Inflammatory macrophage (primary cell): Measurements from ENCODE around the gene SERAC1.
"Not testable (repeated sequence)": the region's sequence is repeated elsewhere in the genome, so short reads cannot be mapped to it uniquely, and the experiment has no call there.

Experiments used
- DNase-seq, 2 donors: peaks; one replicate each; pipeline ENCODE4 v3.0.0-alpha.2; 2020 to 2022
- total RNA-seq, 18 experiments: gene quantifications; one replicate each; lab custom pipeline; 2026; ENCODE audit warnings: mixed read lengths in 6 of 18, inconsistent platforms in 2 of 18; lab: John Stamatoyannopoulos, UW

Gene SERAC1
- 4.4 to 25.0 (median 20.7) reads per million in 18 experiments for total RNA-seq

DNA sequence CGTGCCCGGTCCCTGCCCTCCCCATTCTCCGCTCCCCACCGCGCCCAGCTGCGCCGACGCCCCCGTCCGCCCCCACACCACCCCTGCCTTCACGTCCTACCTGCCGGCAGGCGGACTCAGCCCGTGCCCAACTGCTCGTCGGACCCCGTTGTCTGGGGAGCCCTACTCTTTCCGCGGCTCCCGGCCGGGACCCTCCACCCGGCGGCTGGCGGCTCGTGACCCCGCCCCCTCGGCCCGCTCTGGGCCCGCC is at the start of gene SERAC1:
Gene SERAC1 (minus strand): TSS at position 223 of the 250 bp plus-strand sequence. CDS start 9,899 bp downstream, outside the sequence.
- no peak for DNase-seq

DNA sequence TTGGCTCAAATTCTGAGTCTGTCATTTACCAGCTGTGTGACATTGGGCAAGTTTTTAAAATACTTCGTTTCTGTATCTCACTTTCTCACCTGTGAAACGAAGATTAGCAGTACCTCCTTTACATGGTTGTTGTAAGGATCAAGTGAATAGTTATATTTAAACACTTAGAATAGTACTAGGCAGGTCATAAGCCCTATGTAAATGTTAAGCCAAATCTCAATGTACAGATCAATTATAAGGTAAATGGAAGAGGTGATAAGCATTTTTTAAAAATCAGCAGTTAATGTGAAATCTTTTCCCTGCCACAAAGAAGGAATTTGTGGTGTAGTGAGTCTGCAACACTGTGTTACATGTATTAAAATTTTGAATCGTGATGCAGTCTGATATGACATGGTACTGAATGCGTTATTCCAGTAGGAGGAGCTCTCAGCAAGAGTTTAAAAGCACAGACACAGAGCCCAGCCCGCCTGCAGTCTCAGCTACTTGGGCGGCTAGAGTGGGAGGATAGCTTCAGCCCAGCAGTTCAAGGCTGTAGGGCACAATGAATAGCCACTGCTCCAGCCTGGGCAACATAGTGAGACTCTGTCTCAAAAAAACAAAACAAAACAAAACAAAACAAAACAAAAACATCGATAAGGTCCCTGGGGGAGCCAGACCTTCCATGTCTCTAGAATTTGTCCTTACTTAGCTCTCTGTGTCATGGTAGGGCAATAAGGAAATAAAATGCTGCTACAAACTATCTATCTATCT is 46.0 kb upstream of the SERAC1 start:
- DNase-seq, result peak; percentile 83 to 91

DNA sequence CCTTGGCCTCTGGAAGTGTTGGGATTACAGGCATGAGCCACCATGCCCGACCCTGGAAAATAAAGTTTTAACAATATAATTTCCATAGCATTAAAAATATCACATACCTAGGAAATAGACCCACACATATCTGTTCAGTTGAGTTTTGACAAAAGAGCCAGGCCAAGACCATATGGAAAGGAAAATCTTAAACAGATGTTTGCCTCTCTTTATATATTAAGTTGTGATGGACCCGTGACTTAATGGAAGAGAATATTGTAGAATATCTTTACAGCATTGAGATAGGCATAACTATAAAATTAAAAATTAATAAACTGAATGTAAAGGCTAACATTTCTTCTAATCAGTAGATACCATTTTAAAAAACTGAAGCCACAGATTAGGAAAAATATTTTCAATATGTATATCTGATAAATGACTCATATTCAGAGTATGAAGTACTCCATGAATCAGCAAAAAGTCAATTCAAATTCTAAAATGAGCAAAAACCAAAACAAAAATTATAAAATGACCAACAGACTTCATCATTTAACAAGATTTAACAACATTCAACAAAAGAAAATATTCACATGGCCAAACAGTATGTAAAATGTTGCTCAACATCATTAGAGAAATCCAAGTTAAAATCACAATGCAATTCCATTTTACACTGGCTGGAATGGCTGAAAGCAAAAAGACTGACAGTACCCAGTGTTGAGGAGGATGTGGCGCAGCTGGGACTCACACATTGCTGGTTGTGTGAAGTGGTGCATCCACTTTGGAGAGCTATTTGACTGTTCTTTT is 43.4 kb upstream of the SERAC1 start:
- DNase-seq, result no peak

DNA sequence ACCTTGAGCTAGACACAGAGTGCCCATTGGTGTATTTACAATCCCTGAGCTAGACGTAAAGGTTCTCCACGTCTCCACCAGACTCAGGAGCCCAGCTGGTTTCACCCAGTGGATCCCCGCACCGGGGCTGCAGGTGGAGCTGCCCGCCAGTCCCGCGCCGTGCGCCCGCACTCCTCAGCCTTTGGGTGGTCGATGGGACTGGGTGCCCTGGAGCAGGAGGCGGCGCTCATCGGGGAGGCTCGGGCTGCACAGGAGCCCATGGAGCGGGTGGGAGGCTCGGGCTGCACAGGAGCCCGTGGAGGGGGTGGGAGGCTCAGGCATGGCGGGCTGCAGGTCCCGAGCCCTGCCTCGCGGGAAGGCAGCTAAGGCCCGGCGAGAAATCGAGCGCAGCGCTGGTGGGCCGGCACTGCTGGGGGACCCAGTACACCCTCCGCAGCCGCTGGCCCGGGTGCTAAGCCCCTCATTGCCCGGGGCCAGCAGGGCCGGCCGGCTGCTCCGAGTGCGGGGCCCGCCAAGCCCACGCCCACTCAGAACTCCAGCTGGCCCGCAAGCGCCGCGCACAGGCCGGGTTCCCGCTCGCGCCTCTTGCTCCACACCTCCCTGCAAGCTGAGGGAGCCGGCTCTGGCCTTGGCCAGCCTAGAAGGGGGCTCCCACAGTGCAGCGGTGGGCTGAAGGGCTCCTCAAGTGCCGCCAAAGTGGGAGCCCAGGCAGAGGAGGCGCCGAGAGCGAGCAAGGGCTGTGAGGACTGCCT is 41.7 kb upstream of the SERAC1 start:
- DNase-seq, result not testable (repeated sequence)

DNA sequence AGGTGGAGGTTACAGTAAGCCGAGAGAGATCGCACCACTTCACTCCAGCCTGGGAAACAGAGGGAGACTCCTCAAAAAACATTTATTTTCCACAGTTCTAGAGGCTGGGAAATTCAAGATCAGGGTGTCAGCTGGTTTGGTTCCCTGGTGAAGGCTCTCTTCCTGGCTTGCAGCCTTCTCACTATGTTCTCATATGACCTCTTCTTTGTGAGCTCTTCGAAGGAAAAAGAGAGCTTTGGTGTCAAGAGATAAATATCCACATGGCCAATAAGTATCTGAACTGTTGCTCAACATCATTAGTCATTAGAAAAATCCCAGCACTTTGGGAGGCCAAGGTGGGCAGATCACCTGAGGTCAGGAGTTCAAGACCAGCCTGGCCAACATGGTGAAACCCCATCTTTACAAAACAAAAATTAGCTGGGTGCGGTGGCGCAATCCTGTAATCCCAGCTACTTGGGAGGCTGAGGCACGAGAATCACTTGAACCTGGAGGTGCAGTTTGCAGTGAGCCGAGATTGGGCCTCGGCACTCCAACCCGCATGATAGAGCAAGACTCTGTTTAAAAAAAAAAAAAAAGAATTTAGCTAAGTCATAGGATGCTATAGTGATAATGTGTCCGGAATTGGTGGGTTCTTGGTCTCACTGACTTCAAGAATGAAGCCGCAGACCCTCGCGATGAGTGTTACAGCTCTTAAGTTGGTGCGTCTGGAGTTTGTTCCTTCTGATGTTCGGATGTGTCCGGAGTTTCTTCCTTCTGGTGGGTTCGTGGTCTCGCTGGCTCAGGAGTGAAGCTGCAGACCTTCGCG is 40.4 kb upstream of the SERAC1 start:
- not testable (repeated sequence) for DNase-seq

DNA sequence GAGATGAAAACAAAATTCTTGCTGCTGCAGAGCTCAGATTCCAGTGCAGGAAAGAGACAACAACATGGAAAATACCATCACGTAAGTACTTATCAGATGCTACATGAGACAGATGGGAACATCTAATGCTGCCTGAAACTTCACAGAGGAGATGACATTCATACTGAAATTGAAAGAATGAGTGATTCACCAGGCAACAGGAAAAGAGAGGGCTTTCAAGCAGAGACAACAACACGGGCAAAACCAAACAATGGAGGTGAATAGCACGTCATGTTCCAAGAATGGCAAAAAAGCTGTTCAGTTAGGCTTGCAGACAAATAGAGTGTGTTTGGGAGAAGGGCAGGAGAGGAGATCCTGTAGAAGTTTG is 39.3 kb upstream of the SERAC1 start:
- no peak for DNase-seq

DNA sequence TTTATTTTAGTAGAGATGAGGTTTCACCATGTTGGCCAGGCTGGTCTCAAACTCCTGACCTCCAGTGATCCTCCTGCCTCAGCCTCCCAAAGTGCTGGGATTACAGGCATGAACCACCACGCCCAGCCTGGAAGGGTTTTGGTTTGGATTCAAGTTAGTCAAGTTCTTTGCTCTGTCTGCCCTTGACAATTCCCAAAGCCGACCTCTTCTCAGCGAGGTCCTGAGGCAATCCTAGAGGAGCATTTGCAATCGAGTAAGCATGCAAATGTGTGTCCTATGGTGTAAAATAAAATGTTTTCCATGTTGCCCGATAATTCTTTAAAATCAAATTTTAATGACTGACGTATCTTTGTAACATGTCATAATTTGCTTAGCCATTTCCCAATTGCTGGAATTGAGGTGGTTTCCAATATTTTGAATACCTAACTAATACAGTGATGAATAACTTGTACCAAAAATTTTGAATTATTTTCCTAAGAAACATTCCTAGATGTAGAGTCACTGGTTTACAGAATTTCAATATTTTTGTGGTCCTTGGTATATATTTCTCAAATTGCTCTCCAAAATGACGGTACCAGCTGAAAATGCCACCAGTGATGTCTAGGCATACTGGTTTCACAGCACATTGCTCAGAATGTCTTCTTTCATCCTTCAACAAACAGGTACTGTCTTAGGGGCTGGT is 38.8 kb upstream of the SERAC1 start:
- DNase-seq, result no peak

DNA sequence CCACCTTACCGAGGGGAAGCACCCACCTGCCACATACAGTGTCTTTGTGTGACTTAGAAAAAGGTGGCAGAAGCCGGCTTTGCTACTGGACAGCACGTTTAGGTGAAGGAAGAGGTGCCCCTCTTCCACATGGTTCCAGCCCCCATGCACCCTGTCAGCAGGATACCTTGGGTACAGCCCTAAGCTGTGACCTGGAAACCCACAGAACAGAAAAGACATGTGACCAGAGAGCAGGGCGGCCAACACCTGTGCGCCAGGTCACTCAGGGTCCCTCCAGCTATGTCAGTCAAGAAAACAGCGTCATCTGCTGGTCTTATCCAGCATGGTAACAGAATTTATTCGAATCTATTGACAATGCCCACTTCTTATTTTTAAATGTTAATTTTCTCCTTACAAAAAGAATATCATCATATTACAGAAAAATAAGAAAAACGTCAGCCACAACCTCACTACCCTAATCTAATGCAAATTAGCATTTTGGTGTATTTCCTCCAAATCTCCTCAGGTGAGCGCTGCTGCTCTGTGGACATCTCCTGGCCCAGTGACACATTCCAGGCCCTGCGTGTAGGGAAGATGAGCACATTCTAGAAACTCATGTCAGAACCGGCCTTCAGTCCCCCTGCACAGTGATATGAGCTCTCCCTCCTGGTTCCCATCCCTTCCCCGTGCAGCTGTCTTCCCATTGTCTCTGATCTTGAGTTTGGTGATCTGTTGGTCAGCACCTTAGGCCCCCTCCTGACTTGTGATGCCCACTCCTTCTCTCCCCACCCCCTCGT is 37.3 kb upstream of the SERAC1 start:
- no peak for DNase-seq

DNA sequence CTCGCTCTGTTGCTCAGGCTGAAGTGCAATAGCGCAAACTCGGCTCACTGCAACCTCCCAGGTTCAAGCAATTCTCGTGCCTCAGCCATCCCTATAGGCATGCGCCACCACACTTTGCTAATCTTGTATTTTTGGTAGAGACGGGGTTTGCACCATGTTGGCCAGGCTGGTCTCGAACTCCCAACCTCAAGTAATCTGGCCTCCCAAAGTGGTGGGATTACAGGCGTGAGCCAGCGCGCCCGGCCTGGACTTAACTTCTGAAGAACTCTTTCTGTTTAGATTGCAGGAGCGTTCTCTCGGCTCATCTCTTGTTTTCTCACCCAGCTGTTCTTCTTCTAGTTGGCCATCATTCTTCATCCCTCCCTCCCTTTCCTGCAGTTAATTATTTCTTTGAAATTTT is 30.4 kb upstream of the SERAC1 start:
- no peak for DNase-seq

DNA sequence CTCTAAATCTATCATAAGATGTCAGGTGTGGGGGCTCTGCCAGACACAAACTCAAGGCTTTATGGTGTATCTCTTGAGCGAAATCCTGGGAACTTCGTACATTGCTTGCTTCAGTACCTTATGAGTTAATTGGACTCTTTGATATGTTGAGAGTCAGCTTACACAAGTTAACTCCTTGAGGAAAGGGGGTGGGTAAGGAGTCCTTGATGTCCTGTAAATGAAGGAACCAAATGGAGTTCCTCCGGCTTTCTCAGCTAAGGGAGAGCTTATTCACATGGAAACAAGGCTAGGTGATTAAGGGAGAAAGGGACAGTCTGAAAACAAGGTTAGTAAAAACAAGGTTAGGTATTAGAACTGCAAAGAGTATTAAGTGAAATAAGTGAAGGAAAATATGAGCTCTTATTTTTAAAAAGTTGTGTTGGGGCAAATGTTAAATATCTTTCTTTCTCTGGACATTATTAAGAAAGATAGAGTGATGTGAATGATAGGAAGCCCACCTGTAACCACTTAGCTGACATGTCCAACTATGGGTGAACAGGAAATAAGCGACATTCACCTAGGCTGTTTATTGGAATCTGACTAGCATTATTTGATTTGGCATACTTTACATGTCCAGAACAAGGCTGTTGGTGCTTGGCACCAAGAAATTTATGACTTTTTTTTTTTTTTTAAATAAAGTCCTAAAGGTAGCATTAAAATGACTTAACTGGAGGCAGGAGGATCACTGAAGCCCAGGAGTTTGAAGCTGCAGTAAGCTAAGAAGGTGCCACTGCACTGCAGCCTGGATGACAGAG is 26.6 kb upstream of the SERAC1 start:
- DNase-seq, result no peak

DNA sequence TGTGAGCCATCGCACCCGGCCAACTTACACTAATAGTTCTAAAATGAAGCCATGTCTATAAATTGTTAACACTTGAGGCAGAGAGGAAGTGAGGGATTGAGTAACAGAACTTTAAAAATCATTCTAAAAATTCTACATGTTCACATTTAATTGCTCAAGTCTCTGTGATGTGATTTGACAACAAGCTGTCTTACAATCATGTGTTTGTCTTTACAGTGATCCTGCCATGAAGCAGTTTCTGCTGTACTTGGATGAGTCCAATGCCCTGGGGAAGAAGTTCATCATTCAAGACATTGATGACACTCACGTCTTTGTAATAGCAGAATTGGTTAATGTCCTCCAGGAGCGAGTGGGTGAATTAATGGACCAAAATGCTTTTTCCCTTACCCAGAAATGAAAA is 23.7 kb upstream of the SERAC1 start:
- DNase-seq, result peak; percentile 29 to 60

DNA sequence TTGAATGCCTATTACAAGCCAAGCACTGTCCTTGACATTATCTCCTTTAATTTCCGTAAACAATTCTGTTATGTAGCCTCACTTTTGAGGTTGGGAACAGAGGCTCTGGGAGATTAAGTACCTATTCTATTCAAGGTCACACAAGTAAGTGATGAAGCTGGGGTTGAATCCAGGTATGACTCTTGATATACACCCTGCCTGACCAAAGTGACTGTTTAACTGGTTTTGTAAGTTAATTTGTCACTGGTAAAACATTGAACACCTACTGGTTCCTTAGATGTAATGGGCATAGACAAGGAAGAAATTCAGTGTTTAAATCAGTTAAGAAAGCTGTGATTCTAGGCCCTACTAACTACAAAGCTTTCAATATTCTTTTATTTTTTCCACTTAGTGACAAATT is 23.0 kb upstream of the SERAC1 start:
- DNase-seq, result no peak

DNA sequence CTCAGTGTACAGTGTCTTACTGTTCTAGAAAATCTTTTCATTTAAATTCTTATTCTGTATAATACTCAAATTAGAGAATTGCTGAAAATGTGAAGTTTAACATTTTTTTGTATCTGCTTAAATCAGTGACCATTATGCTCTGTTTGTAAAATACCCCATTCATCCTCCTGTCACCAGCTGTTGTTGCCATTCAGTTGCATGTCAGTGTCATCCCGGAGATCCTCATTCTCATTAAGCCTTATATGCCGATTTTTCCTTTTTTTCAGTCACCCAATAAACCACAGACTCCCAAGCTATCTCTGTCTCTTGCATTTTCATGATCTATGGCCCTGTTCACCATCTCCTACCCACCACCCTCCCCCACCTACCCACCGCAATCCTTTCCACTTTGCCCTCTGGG is 20.5 kb upstream of the SERAC1 start:
- DNase-seq, result no peak

DNA sequence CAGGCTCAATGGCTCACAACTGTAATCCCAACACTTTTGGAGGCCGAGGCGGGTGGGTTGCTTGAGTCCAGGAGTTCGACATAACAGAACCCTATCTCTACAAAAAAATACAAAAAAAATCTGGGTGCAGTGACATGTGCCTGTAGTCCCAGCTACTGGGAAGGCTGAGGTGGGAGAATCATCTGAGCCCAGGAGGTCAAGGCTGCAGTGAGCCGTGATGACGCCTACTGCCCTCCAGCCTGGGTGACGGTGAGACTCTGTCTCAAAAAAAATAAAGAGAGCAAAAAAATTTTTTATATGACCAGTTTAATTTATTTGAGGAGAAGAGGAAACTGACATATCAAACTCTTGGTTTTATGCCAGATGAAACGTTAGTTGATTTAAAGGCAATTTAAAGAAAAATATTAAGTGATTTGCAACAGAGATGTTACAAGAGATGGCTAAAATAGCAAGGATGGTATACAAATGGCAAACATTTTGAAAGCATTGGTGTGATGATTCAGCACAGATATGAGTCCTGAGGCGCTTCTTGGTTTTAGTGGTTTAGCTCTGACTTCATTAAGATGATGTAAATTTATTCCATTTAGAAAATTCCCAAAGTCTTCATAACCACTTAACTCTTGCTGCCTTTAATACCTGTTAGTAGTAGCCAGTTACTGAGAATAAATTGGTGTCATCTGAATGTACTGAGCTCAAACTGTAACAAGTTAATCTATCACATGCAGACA is 17.8 kb upstream of the SERAC1 start:
- no peak for DNase-seq

DNA sequence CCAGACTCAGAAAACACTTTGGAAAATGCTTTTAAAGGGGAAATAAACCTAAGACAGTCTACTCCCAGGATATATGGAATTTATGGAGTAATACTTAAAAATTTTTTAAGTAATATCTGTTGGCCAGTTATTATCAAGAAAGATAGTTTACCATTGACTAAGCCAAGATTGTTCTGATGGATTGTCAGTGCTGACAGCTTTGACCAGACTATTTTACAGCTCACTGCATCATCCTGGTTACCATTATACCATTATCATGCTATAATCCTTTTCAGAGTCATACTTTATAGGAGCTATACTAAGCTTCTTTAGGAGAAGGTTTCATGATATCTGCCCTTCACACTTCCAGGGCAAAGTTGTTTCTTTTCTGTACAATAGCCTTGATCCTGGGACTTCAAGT is 16.5 kb upstream of the SERAC1 start:
- no peak for DNase-seq

DNA sequence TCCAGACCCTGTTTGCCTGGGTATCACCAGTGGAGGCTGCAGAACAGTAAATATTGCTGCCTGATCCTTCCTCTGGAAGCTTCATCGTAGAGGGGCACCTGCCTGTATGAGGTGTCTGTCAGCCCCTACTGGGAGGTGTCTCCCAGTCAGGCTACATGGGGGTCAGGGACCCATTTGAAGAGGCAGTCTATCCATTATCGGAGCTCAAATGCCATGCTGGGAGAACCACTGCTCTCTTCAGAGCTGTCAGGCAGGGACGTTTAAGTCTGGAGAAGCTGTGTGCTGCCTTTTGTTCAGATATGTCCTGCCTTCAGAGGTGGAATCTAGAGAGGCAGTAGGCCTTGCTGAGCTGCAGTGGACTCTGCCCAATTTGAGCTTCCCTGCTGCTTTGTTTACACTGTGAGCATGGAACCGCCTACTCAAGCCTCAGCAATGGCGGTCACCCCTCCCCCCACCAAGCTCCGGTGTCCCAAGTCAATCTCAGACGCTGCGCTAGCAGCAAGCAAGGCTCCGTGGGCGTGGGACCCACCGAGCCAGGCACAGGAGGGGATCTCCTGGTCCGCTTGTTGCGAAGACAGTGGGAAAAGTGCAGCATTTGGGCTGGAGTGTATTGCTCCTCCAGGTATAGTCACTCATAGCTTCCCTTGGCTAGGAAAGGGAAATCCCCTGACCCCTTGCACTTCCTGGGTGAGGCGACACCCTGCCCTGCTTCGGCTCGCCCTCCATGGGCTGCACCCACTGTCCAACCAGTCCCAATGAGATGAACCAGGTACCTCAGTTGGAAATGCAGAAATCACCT is 15.3 kb upstream of the SERAC1 start:
- not testable (repeated sequence) for DNase-seq

DNA sequence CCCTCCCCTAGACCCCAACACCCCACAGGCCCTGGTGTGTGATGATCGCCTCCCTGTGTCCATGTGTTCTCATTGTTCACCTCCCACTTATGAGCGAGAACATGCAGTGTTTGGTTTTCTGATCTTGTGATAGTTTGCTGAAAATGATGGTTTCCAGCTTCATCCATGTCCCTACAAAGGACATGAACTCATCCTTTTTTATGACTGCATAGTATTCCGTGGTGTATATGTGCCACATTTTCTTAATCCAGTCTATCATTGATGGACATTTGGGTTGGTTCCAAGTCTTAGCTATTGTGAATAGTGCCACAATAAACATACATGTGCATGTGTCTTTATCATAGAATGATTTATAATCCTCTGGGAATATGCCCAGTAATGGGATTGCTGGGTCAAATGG is 9.7 kb upstream of the SERAC1 start:
- not testable (repeated sequence) for DNase-seq

DNA sequence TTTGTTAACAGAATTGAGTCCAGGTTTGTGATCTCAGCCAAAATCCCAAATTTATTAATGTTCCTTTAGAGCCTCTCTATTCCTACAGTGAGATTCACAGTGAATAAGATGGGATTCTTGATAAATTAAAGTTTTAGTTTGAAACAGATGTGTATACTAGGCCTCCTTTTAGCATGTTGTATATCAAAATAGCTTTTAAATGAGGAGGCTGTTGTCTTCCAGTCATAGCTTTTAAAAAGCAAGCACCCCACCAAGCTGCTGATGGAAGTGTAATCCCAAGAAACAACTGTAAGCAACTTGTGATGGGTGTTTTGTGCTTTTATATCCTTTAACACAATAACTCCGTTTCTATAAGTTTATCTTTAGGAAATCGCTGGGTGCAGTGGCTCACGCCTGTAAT is 7.0 kb upstream of the SERAC1 start:
- no peak for DNase-seq

DNA sequence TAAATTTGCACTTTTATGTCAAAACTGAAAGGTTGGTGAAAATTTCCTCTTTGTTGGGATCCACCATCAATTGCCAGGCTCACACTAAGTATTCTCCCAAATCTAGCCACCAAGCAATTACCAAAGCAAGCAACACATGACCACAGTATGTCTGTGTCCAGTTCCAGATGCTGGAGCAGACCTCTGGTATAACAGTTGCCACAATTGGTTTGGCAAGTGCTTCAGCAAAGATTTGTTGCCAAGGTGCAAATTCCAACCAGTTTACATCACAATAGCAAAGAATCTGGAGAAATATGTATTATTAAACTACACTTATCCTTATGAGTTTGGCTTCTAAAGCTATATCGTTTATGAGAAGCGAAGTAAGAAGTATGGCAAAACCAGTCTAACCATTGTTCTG is 6.5 kb upstream of the SERAC1 start:
- DNase-seq, result no peak
